HAP-1 (cell line): ENCODE measurements around the gene RCE1.
A peak's percentile ranks its signal among the peaks of the same experiment; 100 is the strongest.

Source experiments
- DNase-seq, 2 experiments: peaks; one replicate each; pipeline ENCODE4 v3.0.0-alpha.2; 2016 to 2020; ENCODE audit warnings: low spot score in 2 of 2
- H3K27me3 ChIP-seq: fragments of 250-450 bp; sonication (Bioruptor Pico); 2 replicates; pipeline ENCODE4 v1.5.1; 2020; ENCODE audit warnings: low read depth, mild to moderate bottlenecking, moderate library complexity
- H3K36me3 ChIP-seq: fragments of 250-450 bp; sonication (Bioruptor Pico); replicated peaks from 2 replicates; pipeline ENCODE4 v1.5.1; 2020; ENCODE audit warnings: mild to moderate bottlenecking
- H3K4me1 ChIP-seq: fragments of 250-450 bp; sonication (Bioruptor Pico); 2 replicates; pipeline ENCODE4 v1.5.1; 2020; ENCODE audit warnings: mild to moderate bottlenecking
- H3K4me3 ChIP-seq: fragments of 250-450 bp; sonication (Bioruptor Pico); 2 replicates; pipeline ENCODE4 v1.5.1; 2020; ENCODE audit warnings: mild to moderate bottlenecking, moderate library complexity
- H3K9me3 ChIP-seq: fragments of 250-450 bp; sonication (Bioruptor Pico); 2 replicates; pipeline ENCODE4 v1.5.1; 2020; ENCODE audit warnings: mild to moderate bottlenecking, moderate library complexity
- in situ Hi-C: fragments of 300-500 bp; cut with MboI; formaldehyde crosslinking; loops from 3 replicates; pipeline ENCODE4 v1.14.3; 2020; ENCODE audit warnings: low sequenced_read_pairs, inconsistent platforms, mixed read lengths

The RCE1 gene

DNA sequence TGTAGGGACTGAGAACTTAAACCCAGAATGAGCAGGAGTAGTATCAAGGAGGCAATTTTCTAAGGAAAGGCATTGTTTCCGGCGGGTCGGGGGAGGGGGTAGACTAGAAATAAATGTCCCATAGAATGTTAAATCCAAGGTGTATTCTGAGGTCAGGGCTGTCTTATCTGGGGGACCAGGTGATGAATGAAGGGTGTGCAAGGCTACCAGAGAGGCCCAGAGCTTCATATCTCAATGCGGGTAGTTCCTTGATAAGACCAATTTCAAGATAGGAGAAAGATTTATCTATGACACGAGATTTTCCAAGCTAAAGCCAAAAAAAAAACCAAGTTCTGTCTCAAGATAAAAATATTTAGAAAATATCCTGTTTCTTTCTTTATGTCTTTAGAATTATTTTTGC is 8.3 kb upstream of the RCE1 start:
- Histone ChIP-seq H3K4me1 (no peaks in the 10 kb centered on the region), H3K27me3 (no peaks in the 10 kb centered on the region), H3K36me3 (no peaks in the 10 kb centered on the region; the same call in 1 of the 2 replicates), H3K9me3 (no peaks in the 10 kb centered on the region), H3K4me3 (no peak overlapping the region)
- in situ Hi-C loops = loop anchor here (5.0 kb wide), 1 partner anchor 428 kb away; no protein-coding TSS in a partner anchor
- no peak for DNase-seq

DNA sequence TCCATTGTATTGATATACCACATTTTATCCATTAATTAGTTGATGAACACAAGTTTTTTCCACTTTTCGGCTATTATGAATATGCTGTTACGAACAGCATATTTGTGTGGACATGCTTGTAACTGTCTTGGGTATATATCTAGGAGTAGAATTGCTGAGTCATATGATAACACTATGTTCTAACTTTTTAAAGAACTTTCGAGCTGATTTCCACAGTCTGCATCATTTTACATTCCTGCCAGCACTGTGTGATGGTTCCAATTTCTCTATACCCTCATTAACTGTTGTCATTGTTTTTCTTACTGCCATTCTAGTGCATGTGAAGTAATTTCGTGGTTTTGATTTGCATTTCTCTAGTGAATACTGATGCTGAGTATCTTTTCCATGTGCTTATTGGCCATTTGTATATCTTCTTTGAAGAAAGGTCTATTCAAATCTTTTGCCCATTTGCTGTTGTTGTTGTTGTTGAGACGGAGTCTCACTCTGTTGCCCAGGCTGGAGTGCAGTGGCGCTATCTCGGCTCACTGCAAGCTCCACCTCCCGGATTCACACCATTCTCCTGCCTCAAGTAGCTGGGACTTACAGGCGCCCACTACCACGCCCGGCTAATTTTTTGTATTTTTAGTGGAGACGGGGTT is 7.4 kb upstream of the RCE1 start:
- DNase-seq = no peak
- H3K4me3 ChIP-seq = no peak overlapping the region
- no peaks in the 10 kb centered on the region for H3K27me3 ChIP-seq
- H3K9me3 ChIP-seq = no peaks in the 10 kb centered on the region
- H3K4me1 ChIP-seq = no peaks in the 10 kb centered on the region
- in situ Hi-C loops = no loop called here
- peaks cover 4% of the 10 kb centered on the region for H3K36me3 ChIP-seq

DNA sequence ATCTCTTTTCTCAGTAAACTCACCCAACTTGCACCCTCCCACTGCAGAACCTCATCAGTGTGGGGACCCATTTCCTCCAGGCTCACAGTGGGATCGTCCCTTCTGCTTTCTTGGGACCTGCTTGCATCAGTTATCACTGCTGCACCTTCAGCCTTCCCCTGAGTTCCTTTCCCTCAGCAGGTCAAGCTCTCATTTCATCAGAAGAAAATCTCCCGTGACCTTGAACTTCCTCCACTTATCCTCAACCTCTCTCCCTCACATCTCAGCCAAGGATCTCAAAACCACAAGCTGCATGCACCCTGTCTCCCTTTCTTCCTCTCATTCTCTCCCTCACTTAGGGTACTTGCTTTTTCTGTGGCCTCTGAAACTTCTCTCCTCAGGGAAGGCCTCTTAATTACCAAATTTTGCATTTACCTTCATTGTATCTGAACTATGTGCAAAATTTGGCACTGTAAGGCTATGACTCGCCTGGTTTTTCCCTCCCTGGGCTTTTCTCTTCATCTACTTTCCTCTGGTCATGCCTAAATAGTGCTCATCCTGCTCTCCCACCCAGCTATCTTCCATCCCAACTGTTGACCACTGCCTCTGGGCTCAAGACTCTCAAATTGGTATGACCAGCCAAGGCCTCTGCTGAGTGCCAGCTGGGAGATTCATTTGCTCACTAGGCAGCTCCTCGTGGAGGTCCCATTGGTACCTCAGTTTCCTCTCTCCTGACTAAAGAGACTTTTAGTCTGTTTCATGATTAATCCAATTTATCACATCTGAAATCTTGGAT is 2.7 kb upstream of the RCE1 start:
- in situ Hi-C loops = loop anchor here (5.0 kb wide), 1 partner anchor 148 kb away; no protein-coding TSS in a partner anchor
- Histone ChIP-seq H3K4me1 (peaks cover 15% of the 10 kb centered on the region), H3K27me3 (no peaks in the 10 kb centered on the region), H3K9me3 (no peaks in the 10 kb centered on the region), H3K36me3 (peaks cover 26% of the 10 kb centered on the region), H3K4me3 (no peak overlapping the region)
- DNase-seq = no peak

DNA sequence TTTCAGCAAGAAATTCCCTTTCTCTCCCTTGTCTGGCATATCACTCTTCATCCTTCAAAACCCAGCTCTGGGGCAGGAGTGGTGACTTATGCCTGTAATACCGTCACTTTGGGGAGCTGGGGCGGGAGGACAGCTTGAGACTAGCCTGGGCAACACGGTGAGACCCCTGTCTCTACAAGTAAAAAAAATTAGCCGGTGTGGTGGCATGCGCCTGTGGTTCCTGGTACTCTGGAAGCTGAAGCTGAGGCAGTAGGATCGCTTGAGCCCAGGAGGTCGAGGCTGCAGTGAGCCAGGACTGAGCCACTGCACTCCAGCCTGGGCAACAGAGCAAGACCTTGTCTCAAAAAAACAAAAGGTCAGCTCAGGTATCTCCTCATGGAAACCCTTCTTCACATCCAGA is 1.4 kb upstream of the RCE1 start:
- H3K4me3 ChIP-seq = peak overlapping the region; percentile 97
- in situ Hi-C loops = loop anchor here (5.0 kb wide), 1 partner anchor 150 kb away; no protein-coding TSS in a partner anchor
- DNase-seq = no peak
- H3K27me3 ChIP-seq = no peaks in the 10 kb centered on the region
- H3K36me3 ChIP-seq = peaks cover 33% of the 10 kb centered on the region
- H3K9me3 ChIP-seq = no peaks in the 10 kb centered on the region
- H3K4me1 ChIP-seq = peaks cover 15% of the 10 kb centered on the region

DNA sequence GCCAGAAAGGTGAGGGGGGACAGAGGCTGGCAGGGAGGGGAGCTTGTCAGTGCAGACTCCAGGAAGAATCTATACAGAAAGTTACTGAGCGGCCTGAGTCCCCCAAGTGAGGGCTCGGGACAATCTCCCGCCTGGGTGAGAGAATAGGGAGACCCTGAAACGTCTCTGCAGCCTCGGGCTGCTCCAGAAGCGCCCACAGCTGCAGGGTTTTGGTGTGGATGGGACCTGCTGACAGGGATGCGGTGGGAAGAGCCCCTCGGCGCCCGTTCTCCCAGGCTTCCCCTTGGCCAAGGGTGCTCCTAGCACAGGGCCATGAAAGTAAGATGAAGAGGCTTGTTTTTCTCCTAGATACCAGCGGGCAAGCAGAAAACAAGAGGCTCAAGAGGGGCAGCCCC is 743 bp upstream of the RCE1 start:
- no peaks in the 10 kb centered on the region for H3K27me3 ChIP-seq
- in situ Hi-C loops = loop anchor here (5.0 kb wide), 1 partner anchor 150 kb away; no protein-coding TSS in a partner anchor
- H3K4me1 ChIP-seq = peaks cover 15% of the 10 kb centered on the region

DNA sequence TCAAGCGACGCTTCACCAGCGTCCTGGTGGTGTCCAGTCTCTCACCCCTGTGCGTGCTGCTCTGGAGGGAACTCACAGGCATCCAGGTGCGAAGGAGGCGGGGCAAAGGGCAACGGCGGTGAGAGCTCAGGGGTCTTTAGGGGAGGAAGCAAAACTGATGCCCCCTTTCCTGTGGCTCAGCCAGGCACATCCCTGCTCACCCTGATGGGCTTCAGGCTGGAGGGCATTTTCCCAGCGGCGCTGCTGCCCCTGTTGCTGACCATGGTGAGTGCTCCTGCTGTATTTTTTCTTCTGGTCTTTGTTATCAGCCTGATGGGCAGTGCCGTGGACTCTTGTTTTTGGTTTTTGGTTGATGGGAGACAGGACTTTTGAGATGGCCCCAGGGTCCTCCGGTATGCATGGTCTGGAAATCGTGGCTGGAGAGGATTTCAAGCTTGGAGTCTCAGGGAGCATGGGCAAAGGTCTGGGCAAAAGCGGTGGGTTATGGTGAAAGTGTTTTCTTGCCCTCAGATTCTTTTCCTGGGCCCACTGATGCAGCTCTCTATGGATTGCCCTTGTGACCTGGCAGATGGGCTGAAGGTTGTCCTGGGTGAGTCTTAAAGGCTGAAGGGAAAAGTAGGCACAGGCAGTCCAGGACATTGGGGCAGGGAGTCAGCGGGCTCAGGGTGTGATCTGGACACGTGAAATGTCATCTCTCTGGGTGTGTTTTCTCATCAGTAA is 695 bp downstream of the RCE1 start:
- Histone ChIP-seq H3K9me3 (no peaks in the 10 kb centered on the region), H3K4me3 (peak overlapping the region; percentile 97), H3K36me3 (peaks cover 46% of the 10 kb centered on the region), H3K4me1 (peaks cover 15% of the 10 kb centered on the region), H3K27me3 (no peaks in the 10 kb centered on the region)
- DNase-seq = no peak
- in situ Hi-C loops = loop anchor here (5.0 kb wide), 1 partner anchor 152 kb away; no protein-coding TSS in a partner anchor

More for the DNA sequence above, 743 bp upstream of the RCE1 start:
- peaks cover 33% of the 10 kb centered on the region for H3K36me3 ChIP-seq
- no peak for DNase-seq
- H3K9me3 ChIP-seq = no peaks in the 10 kb centered on the region
- H3K4me3 ChIP-seq = peak overlapping the region; percentile 97

DNA sequence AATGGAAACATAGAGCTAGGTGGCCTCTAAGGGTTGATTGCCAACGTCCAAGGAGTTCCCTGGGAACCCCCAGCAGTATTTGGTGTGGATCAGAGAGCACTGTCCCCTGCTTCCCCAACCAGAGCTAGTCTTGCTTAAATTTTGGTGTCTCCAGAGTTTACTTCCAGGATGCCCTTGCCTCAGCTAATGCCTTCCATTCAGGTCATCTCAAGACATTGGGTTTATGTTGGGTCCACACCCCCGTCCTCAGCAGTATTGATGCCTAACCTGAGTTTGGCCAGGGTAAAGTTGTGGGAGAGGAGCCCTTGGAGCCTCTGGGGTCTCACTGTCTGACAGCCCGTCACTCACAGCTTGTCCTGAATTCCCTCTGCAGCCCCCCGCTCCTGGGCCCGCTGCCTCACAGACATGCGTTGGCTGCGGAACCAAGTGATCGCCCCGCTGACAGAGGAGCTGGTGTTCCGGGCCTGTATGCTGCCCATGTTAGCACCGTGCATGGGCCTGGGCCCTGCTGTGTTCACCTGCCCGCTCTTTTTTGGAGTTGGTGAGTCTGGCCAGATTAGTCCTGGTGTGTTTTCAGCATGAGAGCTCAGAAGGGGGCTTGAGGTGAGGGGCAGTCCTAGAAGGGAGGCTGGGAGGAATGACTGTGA is 1.4 kb downstream of the RCE1 start:
- peaks cover 15% of the 10 kb centered on the region for H3K4me1 ChIP-seq
- peaks cover 48% of the 10 kb centered on the region for H3K36me3 ChIP-seq
- in situ Hi-C loops = loop anchor here (5.0 kb wide), 1 partner anchor 152 kb away; no protein-coding TSS in a partner anchor
- no peaks in the 10 kb centered on the region for H3K27me3 ChIP-seq
- no peak for DNase-seq
- H3K9me3 ChIP-seq = no peaks in the 10 kb centered on the region
- H3K4me3 ChIP-seq = peak overlapping the region; percentile 97

DNA sequence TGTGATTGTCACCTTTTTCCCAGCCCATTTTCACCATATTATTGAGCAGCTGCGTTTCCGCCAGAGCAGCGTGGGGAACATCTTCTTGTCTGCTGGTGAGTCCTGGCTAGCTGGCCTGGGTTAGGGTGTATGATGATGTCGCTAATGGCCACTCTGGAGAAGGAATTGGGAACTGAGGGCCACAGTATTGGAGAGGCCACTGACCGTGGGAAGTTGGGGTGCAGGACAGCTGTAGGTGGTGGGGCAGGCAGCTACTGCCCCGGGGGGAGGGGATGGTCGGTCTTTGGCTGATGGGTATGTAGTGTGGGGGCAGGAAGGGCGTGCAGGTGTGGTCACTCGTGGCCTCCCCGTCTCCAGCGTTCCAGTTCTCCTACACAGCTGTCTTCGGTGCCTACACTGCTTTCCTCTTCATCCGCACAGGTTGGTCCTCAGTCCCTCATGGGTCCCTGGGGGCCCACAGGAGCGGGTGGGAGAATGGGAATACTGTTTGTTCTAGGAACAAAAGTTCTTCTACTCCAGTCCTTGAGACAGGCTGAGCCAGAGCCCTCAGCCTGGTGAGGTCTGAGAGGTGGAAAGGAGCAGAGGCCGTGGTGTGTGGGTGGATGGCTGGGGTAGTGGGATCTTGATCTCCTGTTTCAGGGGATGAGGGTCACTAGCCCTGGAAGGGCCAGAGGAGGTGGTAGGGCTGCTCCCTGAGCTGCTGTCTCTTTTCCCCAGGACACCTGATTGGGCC is 2.1 kb downstream of the RCE1 start:
- in situ Hi-C loops = no loop called here
- Histone ChIP-seq H3K27me3 (no peaks in the 10 kb centered on the region), H3K4me1 (peaks cover 15% of the 10 kb centered on the region), H3K36me3 (peaks cover 45% of the 10 kb centered on the region), H3K9me3 (no peaks in the 10 kb centered on the region), H3K4me3 (no peak overlapping the region)
- no peak for DNase-seq

DNA sequence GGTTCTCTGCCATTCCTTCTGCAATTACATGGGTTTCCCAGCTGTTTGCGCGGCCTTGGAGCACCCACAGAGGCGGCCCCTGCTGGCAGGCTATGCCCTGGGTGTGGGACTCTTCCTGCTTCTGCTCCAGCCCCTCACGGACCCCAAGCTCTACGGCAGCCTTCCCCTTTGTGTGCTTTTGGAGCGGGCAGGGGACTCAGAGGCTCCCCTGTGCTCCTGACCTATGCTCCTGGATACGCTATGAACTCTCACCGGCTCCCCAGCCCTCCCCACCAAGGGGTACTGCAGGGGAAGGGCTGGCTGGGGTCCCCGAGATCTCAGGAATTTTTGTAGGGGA is 2.6 kb downstream of the RCE1 start:
- no peaks in the 10 kb centered on the region for H3K9me3 ChIP-seq
- H3K36me3 ChIP-seq = peaks cover 43% of the 10 kb centered on the region
- no peaks in the 10 kb centered on the region for H3K27me3 ChIP-seq
- peaks cover 15% of the 10 kb centered on the region for H3K4me1 ChIP-seq
- H3K4me3 ChIP-seq = no peak overlapping the region
- in situ Hi-C loops = no loop called here
- no peak for DNase-seq

DNA sequence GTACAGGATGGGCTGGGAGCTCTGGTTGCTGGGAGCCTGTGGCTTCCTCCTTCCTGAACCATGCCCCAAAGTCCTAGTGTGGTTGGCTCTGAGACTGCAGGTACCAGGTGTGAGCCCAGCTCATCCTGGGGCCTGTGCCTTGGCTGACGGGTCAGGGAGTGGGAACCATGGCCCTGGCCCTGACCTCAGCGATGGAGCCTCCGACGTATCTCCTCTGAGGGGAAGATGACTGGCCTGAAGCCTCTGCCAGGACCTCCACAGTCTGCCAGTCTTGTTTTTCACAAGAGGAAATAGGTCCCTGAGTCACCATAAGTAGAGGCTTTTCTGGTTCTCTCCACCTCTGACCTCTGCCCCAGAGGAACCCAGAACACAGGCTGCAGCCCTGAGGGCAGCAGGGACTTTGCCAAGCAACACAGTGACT is 3.4 kb downstream of the RCE1 start:
- Histone ChIP-seq H3K4me1 (peaks cover 15% of the 10 kb centered on the region), H3K36me3 (peaks cover 37% of the 10 kb centered on the region), H3K27me3 (no peaks in the 10 kb centered on the region), H3K9me3 (no peaks in the 10 kb centered on the region), H3K4me3 (no peak overlapping the region)
- in situ Hi-C loops = no loop called here
- peak in 1 of 2 experiments; percentile 5 for DNase-seq

DNA sequence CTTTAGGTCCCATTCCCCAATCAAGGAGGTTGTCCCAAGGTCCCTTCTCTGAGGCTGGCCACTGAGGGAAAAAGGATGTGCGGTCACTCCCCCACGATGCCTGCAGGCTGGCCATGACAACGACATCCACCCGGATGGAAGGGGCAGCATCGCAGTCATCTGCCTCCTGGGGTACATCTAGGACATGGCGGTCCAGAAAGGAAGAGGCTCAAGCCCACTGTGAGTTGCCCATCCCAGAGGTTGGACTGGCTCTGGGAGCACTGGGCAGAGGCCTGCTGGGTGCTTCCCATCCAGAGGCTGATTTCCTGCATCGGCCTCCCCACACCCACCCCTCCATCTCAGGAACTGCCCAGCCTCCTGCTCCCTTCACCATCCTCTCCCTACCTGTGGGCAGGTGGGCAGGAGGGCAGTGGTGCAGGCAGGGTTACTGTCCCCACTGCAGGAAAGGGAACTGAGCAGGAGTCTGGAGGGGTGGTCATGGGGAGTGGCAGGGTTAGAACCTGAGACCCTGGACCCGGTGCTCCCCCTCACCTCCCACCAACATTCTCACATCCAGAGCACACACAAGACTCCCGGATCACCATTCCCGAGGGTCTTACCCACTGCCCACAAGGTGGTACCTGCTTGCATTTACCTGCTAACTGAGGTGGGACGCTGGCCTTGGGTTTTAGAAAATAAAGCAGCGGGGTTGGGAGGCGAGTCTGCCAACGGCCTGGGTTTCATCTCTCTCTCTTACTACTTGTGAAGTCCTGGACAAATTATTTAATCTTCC is 4.4 kb downstream of the RCE1 start:
- peaks cover 33% of the 10 kb centered on the region for H3K36me3 ChIP-seq
- H3K9me3 ChIP-seq = no peaks in the 10 kb centered on the region
- H3K4me3 ChIP-seq = no peak overlapping the region
- in situ Hi-C loops = no loop called here
- H3K4me1 ChIP-seq = peaks cover 7% of the 10 kb centered on the region
- DNase-seq = peak in 1 of 2 experiments; percentile 7
- no peaks in the 10 kb centered on the region for H3K27me3 ChIP-seq

DNA sequence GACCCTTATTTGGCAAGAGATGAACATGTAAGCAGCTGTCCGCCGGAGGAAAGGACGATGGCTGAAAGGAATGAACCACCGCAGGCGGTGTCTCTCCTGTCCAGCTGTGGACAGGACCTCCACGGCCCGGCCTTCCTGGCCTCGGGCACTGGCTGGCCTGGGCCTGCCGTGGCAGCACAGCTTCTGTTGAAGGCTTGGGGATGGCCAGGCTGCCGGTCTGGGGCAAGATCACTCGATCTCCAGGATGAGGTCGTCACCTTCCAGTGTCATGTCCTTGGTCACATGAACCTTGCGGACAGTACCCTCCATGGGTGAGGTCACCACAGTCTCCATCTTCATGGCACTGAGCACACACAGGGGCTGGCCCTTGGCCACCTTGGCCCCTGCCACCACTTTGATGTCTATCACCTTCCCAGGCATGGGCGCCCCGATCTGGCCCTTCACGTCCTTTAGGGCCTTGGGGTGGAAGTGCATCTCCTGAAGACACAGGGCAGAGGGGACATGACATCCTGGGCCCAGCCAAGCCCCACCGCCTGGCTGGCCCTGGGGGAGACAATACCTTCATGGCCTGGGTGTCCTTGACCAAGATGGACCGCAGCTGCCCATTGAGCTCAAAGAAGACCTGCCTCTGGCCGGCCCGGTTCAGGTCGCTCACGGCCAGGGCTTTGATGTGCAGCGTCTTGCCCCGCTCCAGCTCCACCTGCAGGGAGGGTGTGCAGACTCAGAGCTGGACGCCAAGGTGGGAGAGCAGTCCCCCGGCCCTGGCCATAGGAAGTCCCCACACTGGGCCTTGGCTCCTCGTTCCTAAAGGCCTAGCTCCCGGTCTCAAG is 5.6 kb downstream of the RCE1 start:
- Histone ChIP-seq H3K9me3 (no peaks in the 10 kb centered on the region), H3K4me3 (no peak overlapping the region), H3K36me3 (peaks cover 29% of the 10 kb centered on the region), H3K27me3 (no peaks in the 10 kb centered on the region), H3K4me1 (peaks cover 7% of the 10 kb centered on the region)
- in situ Hi-C loops = no loop called here
- peak in 1 of 2 experiments; percentile 7 for DNase-seq
